ENCODE measurements around the gene CHMP4A. TPM values are rescaled to one million over a fixed set of nuclear protein-coding genes. Genes with fewer than 3 reads are reported as not detected.

The CHMP4A gene
- total RNA-seq, 1 donor from 2014 or later, result 27.0 TPM

- DNase-seq (ENCODE audit: low spot score in 2 of 2), result no peak
- TF ChIP-seq CTCF (IDR thresholded peaks at IDR 0.05), result no peak
- Histone ChIP-seq H3K36me3 (peaks cover 31 to 49% of the 10 kb centered on the region in 2 donors), H3K4me1 (peaks cover 0 to 19% of the 10 kb centered on the region in 2 donors), H3K27ac (no peak overlapping the region), H3K27me3 (no peaks in the 10 kb centered on the region), H3K9me3 (no peaks in the 10 kb centered on the region), H3K4me3 (no peak overlapping the region)
- intact Hi-C loops (cut with DNase I), result no loop called here
These were observed 26.3 kb downstream of the CHMP4A start for GRCh38 chr14:24186831-24187538.

- H3K36me3 ChIP-seq, result peaks cover 29 to 54% of the 10 kb centered on the region in 2 donors
- intact Hi-C loops (cut with DNase I), result no loop called here
- no peak overlapping the region for H3K27ac ChIP-seq
- no peaks in the 10 kb centered on the region for H3K9me3 ChIP-seq
- H3K27me3 ChIP-seq, result no peaks in the 10 kb centered on the region
- no peak overlapping the region for H3K4me3 ChIP-seq
- DNase-seq (ENCODE audit: low spot score in 2 of 2), result no peak
- TF ChIP-seq CTCF (IDR thresholded peaks at IDR 0.05), result no peak
- H3K4me1 ChIP-seq, result peaks cover 0 to 19% of the 10 kb centered on the region in 2 donors
These were observed 27.5 kb downstream of the CHMP4A start for GRCh38 chr14:24185741-24186140.

GRCh38 chr14:24185026-24185425 is 28.3 kb downstream of the CHMP4A start:
- no peak for TF ChIP-seq CTCF (IDR thresholded peaks at IDR 0.05)
- Histone ChIP-seq H3K4me3 (no peak overlapping the region), H3K4me1 (peaks cover 0 to 19% of the 10 kb centered on the region in 2 donors), H3K36me3 (peaks cover 29 to 58% of the 10 kb centered on the region in 2 donors), H3K27me3 (no peaks in the 10 kb centered on the region), H3K27ac (no peak overlapping the region), H3K9me3 (no peaks in the 10 kb centered on the region)
- DNase-seq (ENCODE audit: low spot score in 2 of 2), result no peak
- intact Hi-C loops (cut with DNase I), result no loop called here

GRCh38 chr14:24184104-24184970 is 29.0 kb downstream of the CHMP4A start:
- Histone ChIP-seq H3K4me1 (peaks cover 0 to 15% of the 10 kb centered on the region in 2 donors), H3K27ac (no peak overlapping the region), H3K4me3 (no peak overlapping the region), H3K36me3 (peaks cover 31 to 63% of the 10 kb centered on the region in 2 donors), H3K9me3 (no peaks in the 10 kb centered on the region), H3K27me3 (no peaks in the 10 kb centered on the region)
- intact Hi-C loops (cut with DNase I), result no loop called here
- no peak for DNase-seq (ENCODE audit: low spot score in 2 of 2)
- TF ChIP-seq CTCF (IDR thresholded peaks at IDR 0.05), result no peak

GRCh38 chr14:24183014-24183481 is 30.2 kb downstream of the CHMP4A start:
- no peak for DNase-seq (ENCODE audit: low spot score in 2 of 2)
- no peak for TF ChIP-seq CTCF (IDR thresholded peaks at IDR 0.05)
- Histone ChIP-seq H3K4me3 (no peak overlapping the region), H3K27me3 (no peaks in the 10 kb centered on the region), H3K4me1 (peaks cover 0 to 7% of the 10 kb centered on the region in 2 donors), H3K9me3 (no peaks in the 10 kb centered on the region), H3K27ac (no peak overlapping the region), H3K36me3 (peaks cover 42 to 76% of the 10 kb centered on the region in 2 donors)
- intact Hi-C loops (cut with DNase I), result no loop called here
